Caco-2 (cell line): ENCODE measurements around the gene GNGT2. TPM values are rescaled to one million over a fixed set of nuclear protein-coding genes. Genes with fewer than 3 reads are reported as not detected.

ENCODE experiments used
- BruUV-seq: library from RNA; stranded (reverse); fragments of 400-500 nt; replicated peaks from 2 replicates; lab custom pipeline; 2021; lab: Mats Ljungman, UMichigan
- CTCF ChIA-PET: fragments of 300-600 bp; sonication (Branson Sonifier 250); formaldehyde crosslinking; loops from one replicate; lab custom pipeline; 2022; ENCODE audit warnings: antibody characterized with exemption; lab: Charles Lee
- POLR2A ChIA-PET: fragments of 300-600 bp; sonication (Branson Sonifier 250); formaldehyde crosslinking; loops from one replicate; lab custom pipeline; 2022; ENCODE audit warnings: antibody characterized with exemption; lab: Charles Lee
- DNase-seq, 2 experiments: peaks; one replicate each; pipeline versions ENCODE4 v3.0.0 to v3.0.0-alpha.2; 2020 to 2022
- H3K27me3 ChIP-seq: replicated peaks from 2 replicates; pipeline ENCODE4 v1.6.0; 2011; ENCODE audit warnings: low read length; ENCODE audit not compliant: control insufficient read depth, insufficient read depth
- H3K36me3 ChIP-seq: 2 replicates; pipeline ENCODE4 v1.5.1; 2011; ENCODE audit warnings: low read length; ENCODE audit not compliant: control insufficient read depth, insufficient read depth
- H3K4me1 ChIP-seq: fragments of 250-450 bp; sonication (Bioruptor Pico); 2 replicates; pipeline ENCODE4 v1.5.1; 2020; ENCODE audit warnings: mild to moderate bottlenecking
- H3K4me3 ChIP-seq: 2 replicates; pipeline ENCODE4 v1.5.1; 2011; ENCODE audit warnings: low read depth, mild to moderate bottlenecking, control low read depth, low read length
- H3K9me3 ChIP-seq: fragments of 250-450 bp; sonication (Bioruptor Pico); 2 replicates; pipeline ENCODE4 v1.5.1; 2020; ENCODE audit warnings: mild to moderate bottlenecking, moderate library complexity
- H3K27ac Mint-ChIP-seq: one replicate; pipeline ENCODE4 v1.8.0; 2022; ENCODE audit warnings: mixed read lengths; ENCODE audit not compliant: unreplicated experiment
- H3K27me3 Mint-ChIP-seq: one replicate; pipeline ENCODE4 v1.8.0; 2022; ENCODE audit warnings: mixed read lengths; ENCODE audit not compliant: insufficient read depth, unreplicated experiment
- H3K36me3 Mint-ChIP-seq: one replicate; pipeline ENCODE4 v1.8.0; 2022; ENCODE audit warnings: mild to moderate bottlenecking, mixed read lengths; ENCODE audit not compliant: insufficient read depth, unreplicated experiment
- H3K4me1 Mint-ChIP-seq: one replicate; pipeline ENCODE4 v1.8.0; 2022; ENCODE audit warnings: low read depth, mixed read lengths; ENCODE audit not compliant: unreplicated experiment
- H3K4me3 Mint-ChIP-seq: one replicate; pipeline ENCODE4 v1.8.0; 2022; ENCODE audit warnings: mild to moderate bottlenecking, moderate library complexity, mixed read lengths; ENCODE audit not compliant: unreplicated experiment
- H3K9me3 Mint-ChIP-seq: one replicate; pipeline ENCODE4 v1.8.0; 2022; ENCODE audit warnings: mixed read lengths; ENCODE audit not compliant: unreplicated experiment
- CTCF ChIP-seq, 2 experiments: fragments of 200-600 bp in 1 of 2; IDR thresholded peaks; 1 replicate in 1 of 2; 2 replicates in 1 of 2; pipeline versions ENCODE4 v1.5.1 to v1.8.0; 2011 to 2022; ENCODE audit warnings: antibody characterized with exemption in 1 of 2, control low read depth in 1 of 2, inconsistent platforms in 1 of 2, low read depth in 1 of 2, low read length in 1 of 2, mild to moderate bottlenecking in 1 of 2, moderate library complexity in 1 of 2; ENCODE audit not compliant: insufficient read depth in 1 of 2, severe bottlenecking in 1 of 2, unreplicated experiment in 1 of 2
- intact Hi-C: fragments of 100-400 bp; cut with micrococcal nuclease; formaldehyde crosslinking; loops from one replicate; pipeline ENCODE4 v1.10.0; 2022; ENCODE audit not compliant: unreplicated experiment
- total RNA-seq: library from RNA; stranded (reverse); gene quantifications from 2 replicates; pipeline ENCODE4 v1.2.3, GENCODE V29; 2022

The GNGT2 gene
- total RNA-seq, 1 experiment from 2014 or later = not detected

GRCh38 chr17:49214676-49215360 lies 4.4 kb upstream of the GNGT2 start:
- Mint-ChIP-seq H3K27me3 (peaks cover 2% of the 10 kb centered on the region), H3K9me3 (no peaks in the 10 kb centered on the region), H3K4me1 (no peaks in the 10 kb centered on the region), H3K36me3 (no peaks in the 10 kb centered on the region), H3K27ac (no peak overlapping the region), H3K4me3 (no peak overlapping the region)
- no peaks in the 10 kb centered on the region for H3K9me3 ChIP-seq
- H3K4me3 ChIP-seq = no peak overlapping the region
- no peaks in the 10 kb centered on the region for H3K27me3 ChIP-seq
- no peaks in the 10 kb centered on the region for H3K4me1 ChIP-seq
- DNase-seq = no peak
- no TSS peak for BruUV-seq
- intact Hi-C loops = no loop called here
- TF ChIP-seq CTCF (IDR thresholded peaks at IDR 0.05; ENCODE audit: insufficient read depth in 1 of 2, low read depth in 1 of 2, low read length in 1 of 2, severe bottlenecking in 1 of 2, unreplicated experiment in 1 of 2) = no peak
- H3K36me3 ChIP-seq = no peaks in the 10 kb centered on the region
- POLR2A ChIA-PET = no interaction called here
- CTCF ChIA-PET = no interaction called here

- no peaks in the 10 kb centered on the region for H3K9me3 ChIP-seq
- peaks cover 7% of the 10 kb centered on the region for H3K27me3 Mint-ChIP-seq
- no peak for TF ChIP-seq CTCF (IDR thresholded peaks at IDR 0.05; ENCODE audit: insufficient read depth in 1 of 2, low read depth in 1 of 2, low read length in 1 of 2, severe bottlenecking in 1 of 2, unreplicated experiment in 1 of 2)
- DNase-seq = no peak
- POLR2A ChIA-PET = no interaction called here
- CTCF ChIA-PET = interaction anchor here (1.1 kb wide), 1 partner anchor 9 kb away, joined by 4 read pairs; no protein-coding TSS in a partner anchor
- no peaks in the 10 kb centered on the region for H3K36me3 ChIP-seq
- H3K4me1 Mint-ChIP-seq = no peaks in the 10 kb centered on the region
- H3K4me1 ChIP-seq = no peaks in the 10 kb centered on the region
- no TSS peak for BruUV-seq
- intact Hi-C loops = no loop called here
- no peaks in the 10 kb centered on the region for H3K36me3 Mint-ChIP-seq
- H3K27ac Mint-ChIP-seq = no peak overlapping the region
- no peak overlapping the region for H3K4me3 ChIP-seq
- H3K9me3 Mint-ChIP-seq = no peaks in the 10 kb centered on the region
- no peak overlapping the region for H3K4me3 Mint-ChIP-seq
- no peaks in the 10 kb centered on the region for H3K27me3 ChIP-seq
Observed at GRCh38 chr17:49213847-49214246, 3.5 kb upstream of the GNGT2 start.

GRCh38 chr17:49213399-49213798 lies 3.0 kb upstream of the GNGT2 start:
- no TSS peak for BruUV-seq
- no peaks in the 10 kb centered on the region for H3K36me3 ChIP-seq
- Mint-ChIP-seq H3K9me3 (no peaks in the 10 kb centered on the region), H3K27me3 (peaks cover 7% of the 10 kb centered on the region), H3K36me3 (no peaks in the 10 kb centered on the region), H3K4me1 (no peaks in the 10 kb centered on the region), H3K4me3 (no peak overlapping the region), H3K27ac (no peak overlapping the region)
- ChIA-PET CTCF (interaction anchor here (1.1 kb wide), 1 partner anchor 9 kb away, joined by 4 read pairs; no protein-coding TSS in a partner anchor), POLR2A (no interaction called here)
- no peak for TF ChIP-seq CTCF (IDR thresholded peaks at IDR 0.05; ENCODE audit: insufficient read depth in 1 of 2, low read depth in 1 of 2, low read length in 1 of 2, severe bottlenecking in 1 of 2, unreplicated experiment in 1 of 2)
- H3K4me1 ChIP-seq = no peaks in the 10 kb centered on the region
- no peaks in the 10 kb centered on the region for H3K9me3 ChIP-seq
- no peak for DNase-seq
- no peak overlapping the region for H3K4me3 ChIP-seq
- intact Hi-C loops = no loop called here
- no peaks in the 10 kb centered on the region for H3K27me3 ChIP-seq
